A673 (cell line): ENCODE data around the gene TCERG1L.

Experiments
- EZH2 ChIP-seq: fragments of 200-600 bp; sonication (generic); IDR thresholded peaks from 2 replicates; pipeline ENCODE4 v1.6.1; 2017; ENCODE audit warnings: borderline replicate concordance, low read depth, mild to moderate bottlenecking, mixed read lengths, antibody characterized with exemption, low read length; ENCODE audit not compliant: poor library complexity, severe bottlenecking
- TF ChIP-seq, protein P1 (sequence below): fragments of 300-800, 200-600 bp; sonication (generic); conservative IDR thresholded peaks from 2 replicates; pipeline ENCODE4 v1.5.1; 2017; ENCODE audit warnings: low read depth, mild to moderate bottlenecking, antibody characterized with exemption, low read length, moderate library complexity, mixed read lengths

DNA sequence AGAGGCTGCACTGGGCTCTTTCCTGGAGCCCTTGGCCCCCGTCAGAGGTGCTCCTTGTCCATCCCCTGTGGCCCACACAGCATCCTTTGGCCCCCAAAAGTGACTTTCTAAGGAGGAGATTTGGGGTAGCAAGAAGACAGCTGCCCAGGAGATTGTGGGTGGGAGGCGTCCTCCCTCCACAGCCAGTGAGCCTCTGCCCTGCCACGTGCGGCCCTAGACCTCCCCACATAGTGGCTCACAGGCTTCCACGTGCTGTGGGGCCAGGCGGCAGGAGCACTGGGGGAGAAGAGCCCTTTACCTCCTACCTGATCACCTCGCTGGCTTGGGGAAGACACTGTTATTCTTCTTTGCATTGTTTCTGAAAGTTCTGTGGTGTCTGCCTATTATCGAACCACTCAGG lies 178.8 kb downstream of the TCERG1L start:
- TF ChIP-seq, protein P1, sequence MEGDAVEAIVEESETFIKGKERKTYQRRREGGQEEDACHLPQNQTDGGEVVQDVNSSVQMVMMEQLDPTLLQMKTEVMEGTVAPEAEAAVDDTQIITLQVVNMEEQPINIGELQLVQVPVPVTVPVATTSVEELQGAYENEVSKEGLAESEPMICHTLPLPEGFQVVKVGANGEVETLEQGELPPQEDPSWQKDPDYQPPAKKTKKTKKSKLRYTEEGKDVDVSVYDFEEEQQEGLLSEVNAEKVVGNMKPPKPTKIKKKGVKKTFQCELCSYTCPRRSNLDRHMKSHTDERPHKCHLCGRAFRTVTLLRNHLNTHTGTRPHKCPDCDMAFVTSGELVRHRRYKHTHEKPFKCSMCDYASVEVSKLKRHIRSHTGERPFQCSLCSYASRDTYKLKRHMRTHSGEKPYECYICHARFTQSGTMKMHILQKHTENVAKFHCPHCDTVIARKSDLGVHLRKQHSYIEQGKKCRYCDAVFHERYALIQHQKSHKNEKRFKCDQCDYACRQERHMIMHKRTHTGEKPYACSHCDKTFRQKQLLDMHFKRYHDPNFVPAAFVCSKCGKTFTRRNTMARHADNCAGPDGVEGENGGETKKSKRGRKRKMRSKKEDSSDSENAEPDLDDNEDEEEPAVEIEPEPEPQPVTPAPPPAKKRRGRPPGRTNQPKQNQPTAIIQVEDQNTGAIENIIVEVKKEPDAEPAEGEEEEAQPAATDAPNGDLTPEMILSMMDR, result no peak
- no peak for TF ChIP-seq EZH2
